GM19467 (cell line): ENCODE measurements around the gene FARP2.
"Not testable (repeated sequence)": the region's sequence is repeated elsewhere in the genome, so short reads cannot be mapped to it uniquely, and the experiment has no call there.

Experiments
- ATAC-seq: cut with Tn5 transposase; IDR thresholded peaks from one replicate; pipeline ENCODE4 v1.9.1; 2021; ENCODE audit warnings: mild to moderate bottlenecking, moderate library complexity; ENCODE audit not compliant: unreplicated experiment

Gene FARP2

DNA sequence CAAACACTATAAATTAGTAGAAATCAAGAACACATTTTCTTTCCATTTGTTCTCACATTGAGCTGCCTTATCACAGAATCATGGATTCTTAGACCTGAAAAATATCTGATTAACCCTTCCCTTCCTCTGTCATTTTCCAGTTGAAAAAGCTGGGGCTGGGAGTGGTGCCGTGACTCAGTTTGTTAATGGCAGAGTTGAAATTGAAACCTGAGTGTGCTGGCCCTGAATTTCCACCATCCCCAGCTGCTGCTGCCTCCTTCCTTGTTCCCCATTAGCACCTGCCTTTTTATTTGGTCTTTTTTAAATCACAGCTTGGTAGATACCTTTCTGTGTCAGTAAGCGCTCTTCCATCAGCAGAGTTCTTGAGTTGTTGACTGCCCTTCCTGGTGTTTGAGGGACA lies 10.6 kb downstream of the FARP2 start:
- no peak for ATAC-seq

DNA sequence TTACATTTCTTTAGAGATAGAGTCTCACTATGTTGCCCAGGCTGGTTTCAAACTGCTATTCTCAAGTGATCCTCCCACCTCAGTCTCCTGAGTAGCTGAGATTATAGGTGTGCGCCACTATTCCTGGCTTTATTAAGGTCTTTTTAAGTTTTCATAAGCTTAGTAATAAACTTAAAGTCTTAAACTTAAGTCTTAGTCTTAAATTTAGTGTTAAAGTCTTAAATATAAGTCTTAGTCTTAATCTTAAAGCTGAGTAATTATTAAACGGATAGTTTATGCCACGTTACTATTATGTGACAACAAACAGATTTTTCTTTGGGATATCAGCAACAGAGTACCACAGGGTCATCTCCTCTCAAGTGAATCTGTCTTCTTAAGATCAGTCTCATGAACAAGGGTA lies 12.6 kb downstream of the FARP2 start:
- ATAC-seq: no peak

DNA sequence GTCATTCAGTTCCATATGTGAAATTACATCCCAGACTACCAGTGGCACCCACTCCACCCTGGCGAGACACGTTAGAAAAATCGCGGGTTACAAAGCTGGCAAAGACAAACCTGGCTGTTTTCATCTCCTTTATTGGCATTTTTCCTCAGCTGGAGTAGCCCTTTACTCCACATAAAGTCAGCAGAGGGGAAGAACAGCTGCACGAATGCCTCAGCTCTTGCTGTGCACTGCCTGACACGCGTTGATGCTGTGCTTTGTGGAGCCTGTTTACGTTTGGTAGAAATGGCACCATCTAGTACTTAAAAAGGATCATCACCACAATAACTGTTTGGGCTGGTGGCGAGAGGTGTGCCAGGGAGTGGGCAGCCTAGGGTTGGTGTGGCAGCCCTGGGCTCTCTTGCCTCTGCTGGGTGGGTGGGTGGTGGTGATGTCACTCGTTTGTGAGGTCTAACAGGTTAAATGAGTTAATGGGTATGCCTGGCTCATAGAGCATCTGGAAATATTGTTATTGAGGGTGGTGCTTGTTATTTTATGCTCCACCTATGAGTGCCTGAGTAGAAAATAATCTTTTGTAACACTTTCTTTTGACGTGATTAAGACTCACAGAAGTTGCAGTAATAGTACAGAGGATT lies 16.4 kb downstream of the FARP2 start:
- ATAC-seq: no peak

DNA sequence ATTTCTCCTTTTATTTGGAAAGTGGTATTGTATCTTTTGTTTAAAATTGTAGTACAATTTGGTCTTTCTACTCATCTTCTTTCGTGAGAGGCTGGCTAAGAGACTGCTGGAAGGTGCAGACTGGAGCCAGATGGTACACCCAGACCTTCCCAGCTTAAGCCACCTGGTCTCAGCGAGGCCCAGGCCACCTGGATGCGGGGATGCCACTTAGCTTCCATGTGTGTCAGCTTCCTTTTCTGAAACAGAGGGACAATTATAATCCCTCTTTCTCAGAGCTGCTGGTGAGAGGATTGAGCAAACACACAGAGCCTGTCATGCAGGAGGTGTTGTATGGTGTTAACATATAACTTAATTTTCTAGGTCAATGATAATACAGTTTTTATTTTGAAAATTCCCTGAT lies 17.4 kb downstream of the FARP2 start:
- ATAC-seq: no peak

DNA sequence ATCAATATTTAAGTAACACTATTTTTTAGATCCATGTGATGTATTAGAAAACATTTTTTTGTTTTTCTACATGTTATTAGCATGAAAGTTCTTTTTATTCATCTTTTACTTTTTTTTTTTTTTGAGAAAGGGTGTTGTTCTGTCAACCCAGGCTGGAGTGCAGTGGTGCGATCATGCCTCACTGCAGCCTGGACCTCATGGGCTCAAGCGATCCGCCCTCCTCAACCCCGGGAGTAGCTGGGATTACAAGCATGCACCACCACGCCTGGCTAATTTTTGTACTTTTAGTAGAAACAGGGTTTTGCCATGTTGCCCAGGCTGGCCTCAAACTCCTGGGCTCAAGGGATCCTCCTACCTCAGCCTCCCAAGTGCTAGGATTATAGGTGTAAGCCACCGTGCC lies 17.8 kb downstream of the FARP2 start:
- not testable (repeated sequence) for ATAC-seq

DNA sequence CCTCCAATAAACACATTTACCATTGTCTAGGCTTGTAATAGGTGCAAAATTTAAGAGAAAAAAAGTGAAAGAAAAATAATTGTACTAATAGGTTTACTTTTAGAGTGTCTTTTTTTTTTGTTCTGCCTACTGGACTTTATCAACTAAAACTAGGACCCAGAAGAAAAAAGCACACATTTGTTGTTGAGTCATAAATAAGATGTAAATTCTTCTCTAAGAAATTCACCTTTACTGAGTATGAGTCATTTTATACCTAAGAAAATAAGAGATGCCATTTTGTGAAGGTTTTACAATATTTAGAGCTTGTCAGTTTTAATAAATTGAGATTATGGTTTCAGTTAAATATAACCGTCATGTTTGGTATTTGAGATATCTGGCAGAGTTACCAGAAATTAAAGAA lies 19.2 kb downstream of the FARP2 start:
- ATAC-seq: no peak

DNA sequence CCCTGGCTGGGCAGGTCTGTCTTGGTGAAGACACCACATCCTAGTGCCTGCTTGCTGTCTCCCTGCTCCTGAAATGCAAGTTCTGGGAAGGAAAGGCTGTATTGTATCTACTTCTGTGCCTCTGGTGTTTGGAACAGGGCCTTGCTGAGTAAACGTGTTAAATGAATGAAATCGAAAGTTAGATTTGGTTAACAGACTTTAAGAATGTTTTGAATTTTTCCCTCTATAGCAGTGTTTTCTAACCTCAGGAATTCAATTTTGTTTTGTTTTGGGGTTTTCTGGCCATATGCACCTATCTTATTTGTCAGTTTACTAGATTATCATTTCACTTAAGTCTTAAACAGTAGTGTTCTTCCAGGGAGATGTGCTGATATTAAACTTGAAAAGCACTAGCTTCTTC lies 20.7 kb downstream of the FARP2 start:
- no peak for ATAC-seq

DNA sequence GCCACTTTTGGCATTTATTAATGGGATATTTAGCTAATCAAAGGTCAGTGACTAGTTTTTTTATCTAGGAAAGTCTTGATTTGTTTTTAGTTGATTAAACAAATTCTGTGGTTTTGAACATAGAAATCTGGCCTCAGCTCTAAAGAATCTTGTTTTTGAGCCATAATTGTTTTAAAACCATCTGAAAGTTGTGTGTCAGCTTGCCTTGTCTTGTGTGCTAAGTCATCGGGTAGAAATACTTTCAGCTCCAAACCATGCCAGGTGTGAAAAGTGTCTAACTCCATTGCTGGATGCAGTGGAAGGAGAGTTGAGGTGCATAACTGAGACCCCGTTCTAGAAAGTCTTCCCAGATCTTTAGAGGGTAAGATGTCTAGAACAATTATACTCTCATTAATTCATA lies 22.7 kb downstream of the FARP2 start:
- no peak for ATAC-seq

DNA sequence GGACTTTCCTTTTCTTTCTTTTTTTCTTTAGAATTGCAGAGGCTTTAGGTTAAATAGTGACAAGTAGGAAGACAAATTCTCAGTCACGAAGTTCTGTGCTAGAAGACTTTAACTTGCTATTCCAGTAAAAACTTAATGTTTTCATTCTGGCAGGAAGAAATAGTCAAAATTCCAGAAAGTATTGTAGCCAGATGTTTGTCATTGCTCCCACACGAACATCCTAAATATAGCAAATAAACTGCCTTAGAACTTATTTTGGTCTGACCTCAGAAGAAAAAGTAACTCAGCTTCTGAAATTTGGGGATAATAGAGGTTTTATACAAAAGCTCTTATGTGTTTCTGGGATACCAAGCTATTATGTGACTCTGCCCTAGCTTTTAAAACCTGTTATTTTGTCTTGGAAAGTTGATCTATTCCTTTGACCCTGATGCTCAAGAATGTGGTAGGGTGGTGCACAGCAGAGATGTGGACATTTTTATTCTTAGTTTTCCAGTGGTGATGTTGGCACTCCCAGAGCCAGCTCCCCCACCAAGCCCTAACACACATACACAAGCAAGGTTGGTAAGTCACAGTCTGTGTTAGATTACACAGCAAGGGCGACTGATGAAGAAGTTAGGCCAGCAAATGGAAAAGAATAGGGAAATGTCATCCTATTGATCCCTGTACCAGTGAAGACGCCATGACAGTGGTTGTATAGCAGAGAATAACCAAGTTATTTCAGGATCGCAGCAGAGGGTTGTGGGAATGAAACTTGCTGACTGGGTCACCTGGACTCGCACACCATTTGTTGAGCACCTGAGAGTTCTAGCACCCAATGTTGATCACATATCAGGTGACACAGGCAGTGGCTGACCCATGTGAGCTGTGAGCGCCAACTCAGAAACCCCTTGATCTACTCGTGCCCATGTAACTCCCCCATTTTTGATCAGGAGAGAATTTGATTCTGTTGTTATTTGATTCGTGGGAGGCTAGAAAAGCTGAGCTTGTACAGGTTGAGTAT lies 23.7 kb downstream of the FARP2 start:
- no peak for ATAC-seq

DNA sequence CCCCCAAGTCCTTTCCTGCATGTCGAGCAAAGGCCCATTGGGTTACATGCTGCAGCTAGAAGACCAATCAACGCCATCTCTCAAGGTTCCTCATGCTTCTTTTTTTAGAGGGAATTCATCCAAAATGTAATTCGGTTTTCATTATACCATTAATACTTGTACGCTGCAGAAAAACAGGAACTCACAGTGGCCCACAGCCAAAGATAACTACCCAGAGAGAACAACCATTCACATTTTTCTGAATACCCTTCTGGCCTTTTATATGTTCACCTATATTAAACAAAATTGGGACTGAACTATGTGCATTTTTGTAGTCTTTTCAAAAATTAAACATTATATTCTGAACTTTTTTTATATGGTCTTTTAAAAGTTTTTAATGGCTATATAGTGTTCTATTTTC lies 25.8 kb downstream of the FARP2 start:
- ATAC-seq: no peak

DNA sequence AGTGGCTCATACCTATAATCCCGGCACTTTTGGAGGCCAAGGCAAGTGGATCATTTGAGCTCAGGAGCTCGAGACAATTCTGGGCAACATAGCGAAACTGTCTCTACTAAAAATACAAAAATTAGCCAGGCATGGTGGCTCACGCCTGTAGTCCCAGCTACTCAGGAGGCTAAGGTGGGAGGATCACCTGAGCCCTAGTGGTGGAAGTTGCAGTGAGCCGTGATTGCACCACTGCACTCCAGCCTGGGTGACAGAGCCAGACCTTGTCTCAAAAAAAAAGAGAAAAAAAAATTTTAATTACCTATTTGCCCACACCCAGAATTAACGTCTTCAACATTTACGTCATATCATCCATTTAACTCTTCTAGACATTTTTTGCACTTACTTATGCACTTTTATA lies 29.4 kb downstream of the FARP2 start:
- ATAC-seq: not testable (repeated sequence)

DNA sequence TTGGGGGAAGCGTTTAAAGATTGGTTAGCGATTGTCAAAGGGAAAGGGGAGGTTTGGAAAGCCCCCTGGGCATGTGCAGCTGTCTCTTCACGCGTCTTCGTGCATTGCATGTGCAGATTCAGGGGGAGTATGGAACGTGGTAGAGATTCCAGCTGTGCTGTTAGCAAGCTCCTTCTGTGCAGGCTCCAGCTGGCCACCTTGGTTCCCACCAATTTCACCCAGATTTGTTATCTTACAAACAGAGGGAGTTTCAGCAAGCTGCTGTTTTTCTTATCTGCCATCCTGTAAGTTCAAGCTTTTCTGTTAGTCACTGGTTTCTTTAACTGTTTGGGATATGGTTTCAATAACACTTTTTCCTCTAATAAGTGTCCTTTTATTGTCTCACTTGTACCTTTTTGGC lies 30.4 kb downstream of the FARP2 start:
- ATAC-seq: no peak

DNA sequence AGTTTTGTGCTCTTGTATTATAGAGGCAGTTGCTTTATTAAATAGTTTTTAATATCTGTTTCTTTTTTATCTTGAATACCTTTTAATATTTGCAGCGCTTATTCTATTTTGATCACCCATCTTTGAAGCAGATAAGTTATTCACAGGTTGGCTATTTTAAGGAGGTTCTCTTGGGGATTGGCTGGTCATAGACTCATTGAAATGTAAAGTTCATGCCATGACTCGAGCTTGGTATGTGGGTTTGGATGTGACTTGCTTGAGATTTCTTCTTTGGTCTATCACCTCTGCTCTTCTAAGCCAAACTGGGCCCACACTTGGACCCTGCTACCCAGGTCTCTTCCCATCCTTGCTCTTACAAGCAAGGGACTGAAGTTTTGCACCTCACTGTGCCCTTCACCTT lies 33.6 kb downstream of the FARP2 start:
- no peak for ATAC-seq

DNA sequence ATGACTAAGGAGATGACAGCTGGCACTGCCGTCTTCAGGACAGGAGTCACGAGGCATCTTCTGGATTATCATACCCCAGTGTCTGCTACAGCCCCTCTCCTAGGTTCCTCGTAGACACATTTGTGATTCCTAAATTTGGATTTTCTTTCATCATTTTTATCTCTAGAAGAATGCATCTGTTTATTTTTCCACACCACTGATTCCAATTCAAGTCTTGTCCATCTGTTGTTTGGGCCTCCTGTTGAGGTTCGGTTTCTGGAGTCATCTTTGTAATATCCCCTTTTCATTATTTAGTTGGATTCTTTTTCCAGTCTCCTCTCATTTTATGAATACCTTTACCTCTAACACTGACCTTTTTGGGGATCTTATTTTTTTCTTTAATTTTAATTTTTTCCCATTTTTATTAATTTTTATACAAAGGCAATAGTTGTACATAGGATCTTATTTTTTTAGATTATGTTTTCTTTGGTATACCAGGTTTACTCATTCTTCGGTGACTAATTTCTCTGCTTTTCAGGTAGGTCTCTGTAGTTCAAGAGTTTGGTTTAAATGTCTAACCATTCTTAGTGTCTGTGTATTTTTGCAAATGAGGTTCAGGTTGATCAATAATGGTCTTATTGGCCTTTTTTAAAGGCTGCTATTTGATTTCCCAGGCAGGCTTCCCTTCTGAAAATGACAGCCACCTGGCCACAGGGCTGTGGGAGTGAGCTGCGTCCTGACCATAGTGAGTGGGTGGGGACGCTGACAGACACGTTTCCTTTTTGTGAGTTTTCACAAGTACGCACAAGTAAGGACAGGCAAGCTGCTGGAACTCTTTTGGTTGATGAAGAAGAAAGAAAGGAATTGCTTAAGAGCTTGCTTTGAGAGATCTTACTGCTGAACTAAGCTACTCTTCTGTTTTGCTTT lies 34.5 kb downstream of the FARP2 start:
- ATAC-seq: no peak

DNA sequence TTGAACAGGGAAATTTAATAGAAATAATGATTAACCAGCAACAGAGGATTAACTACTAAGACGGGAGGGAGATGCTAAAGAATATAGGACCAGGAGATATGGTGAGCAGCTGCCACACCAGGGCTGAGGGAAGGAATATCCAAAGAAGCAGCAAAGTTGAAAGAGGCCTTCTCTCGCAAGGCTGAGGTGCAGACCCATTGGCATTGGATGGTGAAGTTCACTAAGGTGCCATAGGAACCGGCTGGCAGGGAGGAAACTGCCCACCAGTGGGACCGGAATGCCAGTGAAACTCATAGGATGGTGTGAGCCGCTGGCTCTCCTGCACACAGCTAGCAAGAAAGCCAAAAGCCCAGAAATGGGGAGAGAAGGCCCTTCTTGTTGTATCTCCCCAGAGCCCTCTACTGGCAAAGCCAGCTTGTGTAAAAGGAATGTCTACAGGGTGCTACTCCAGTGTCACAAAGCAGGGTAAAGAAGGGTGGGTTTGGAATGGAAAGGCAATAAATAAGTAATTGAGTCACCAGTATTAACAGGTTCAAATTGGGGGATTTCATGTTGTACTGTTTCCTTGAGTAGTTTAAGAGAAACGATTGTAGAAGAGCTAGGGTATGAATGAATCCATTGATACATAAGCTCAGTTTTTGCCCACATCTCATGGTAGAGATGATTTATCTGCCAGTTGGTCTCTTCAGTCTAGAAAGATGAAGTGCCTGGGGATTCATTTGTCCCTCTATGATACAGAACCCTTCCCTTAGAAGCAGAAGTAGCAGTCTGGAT lies 36.0 kb downstream of the FARP2 start:
- no peak for ATAC-seq

DNA sequence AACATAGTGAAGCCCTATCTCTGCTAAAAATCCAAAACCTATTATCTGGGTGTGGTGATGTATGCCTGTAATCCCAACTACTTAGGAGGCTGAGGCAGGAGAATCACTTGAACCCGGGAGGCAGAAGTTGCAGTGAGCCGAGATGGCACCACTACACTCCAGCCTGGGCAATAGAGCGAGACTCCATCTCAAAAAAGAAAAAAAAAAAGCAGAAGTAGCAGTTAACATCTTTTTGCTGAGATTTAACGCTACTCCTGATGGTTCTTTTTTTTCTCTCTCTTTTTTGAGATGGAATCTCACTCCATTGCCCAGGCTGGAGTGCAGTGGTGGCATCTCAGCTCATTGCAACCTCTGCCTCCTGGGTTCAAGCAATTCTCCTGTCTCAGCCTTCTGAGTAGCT lies 36.7 kb downstream of the FARP2 start:
- ATAC-seq: not testable (repeated sequence)

DNA sequence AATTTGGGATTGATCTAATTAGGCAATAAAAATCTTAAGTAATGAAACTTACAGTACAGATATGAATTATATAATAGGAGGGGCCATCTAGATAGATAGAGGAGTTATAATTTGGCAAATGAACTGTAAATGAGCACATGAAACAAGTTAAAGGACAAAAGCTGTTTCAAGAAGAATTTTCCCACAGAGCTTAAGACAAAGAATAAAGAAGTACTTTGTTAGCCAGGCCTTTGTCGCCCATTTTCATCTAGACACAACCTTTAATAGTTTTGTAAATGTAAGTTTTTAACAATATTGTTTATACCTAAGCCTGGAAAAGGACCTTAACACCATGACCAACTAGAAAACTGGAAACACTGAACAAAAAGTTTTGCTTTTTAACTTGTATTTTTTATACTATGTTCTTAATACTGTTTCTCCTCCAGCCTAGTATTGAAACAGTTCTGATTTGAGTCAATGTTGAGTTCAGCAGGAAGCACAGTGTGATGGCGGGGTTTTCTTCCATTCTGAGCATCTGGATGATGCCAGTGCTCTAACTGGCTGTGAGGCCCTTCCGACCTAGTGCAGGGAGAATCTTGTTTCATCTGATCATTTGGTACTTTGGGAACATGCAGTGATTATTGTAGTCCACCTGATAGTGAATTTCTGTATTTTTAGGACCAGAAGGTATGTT lies 37.6 kb downstream of the FARP2 start:
- no peak for ATAC-seq

DNA sequence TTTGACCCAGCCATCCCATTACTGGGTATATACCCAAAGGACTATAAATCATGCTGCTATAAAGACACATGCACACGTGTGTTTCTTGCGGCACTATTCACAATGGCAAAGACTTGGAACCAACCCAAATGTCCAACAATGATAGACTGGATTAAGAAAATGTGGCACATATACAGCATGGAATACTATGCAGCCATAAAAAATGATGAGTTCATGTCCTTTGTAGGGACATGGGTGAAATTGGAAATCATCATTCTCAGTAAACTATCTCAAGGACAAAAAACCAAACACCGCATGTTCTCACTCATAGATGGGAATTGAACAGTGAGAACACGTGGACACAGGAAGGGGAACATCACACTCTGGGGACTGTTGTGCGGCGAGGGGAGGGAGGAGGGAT lies 40.7 kb downstream of the FARP2 start:
- not testable (repeated sequence) for ATAC-seq

DNA sequence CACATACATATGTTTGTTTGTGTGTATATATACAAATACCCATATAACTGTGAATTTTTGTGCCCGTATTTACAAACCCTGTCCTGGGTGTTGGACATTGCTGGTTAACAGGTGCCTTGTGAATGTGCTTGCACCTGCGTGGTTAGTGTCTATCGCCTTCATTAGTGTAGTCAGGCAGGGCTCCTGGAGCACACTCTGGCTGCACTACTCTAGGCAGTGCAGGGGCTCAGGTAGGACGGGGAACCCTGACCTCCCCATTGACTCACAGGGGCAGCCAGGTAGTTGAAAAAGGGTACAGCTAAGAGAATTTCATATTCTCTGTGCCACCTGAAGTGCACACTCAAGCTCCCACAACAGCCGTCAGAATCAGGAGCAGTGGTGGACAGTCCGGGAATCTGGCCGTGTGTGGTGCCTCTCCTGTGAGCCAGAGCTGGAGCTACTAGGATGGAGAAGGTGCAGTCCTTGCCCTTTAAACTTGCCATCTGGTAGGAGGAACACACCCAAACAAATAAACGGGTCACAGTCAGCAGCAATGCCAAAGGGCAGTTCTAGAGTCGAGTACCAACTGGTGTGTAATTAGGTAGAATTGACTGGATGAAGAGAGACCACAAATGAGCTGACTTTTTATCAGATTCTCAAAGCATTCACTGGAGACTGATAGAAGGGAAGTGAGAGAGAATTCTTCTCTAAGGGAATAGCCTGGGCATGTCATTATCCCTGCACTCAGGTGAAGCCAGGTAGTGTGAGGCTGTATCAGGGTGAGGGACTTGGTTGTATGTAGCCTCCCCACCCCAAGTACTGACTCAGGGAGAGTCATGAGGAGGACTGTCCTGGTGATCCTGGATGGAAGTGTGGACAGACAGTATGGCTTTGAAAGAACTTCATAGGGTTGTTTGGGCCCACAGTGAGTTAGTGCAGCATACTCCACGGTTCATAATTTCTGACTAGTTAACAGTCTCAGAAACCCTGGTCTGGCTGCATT lies 44.1 kb downstream of the FARP2 start:
- no peak for ATAC-seq
